Peyer's patch (tissue), 4 donors: Measurements from ENCODE around the gene RREB1.

ENCODE experiments used
- CTCF ChIP-seq, 6 experiments: fragments of 450-650 bp in 4 of 6; fragments of 200-600 bp in 2 of 6; sonication (generic) in 1 of 6; IDR thresholded peaks; one replicate each; pipeline ENCODE4 v1.5.1; 2017 to 2019; ENCODE audit warnings: antibody characterized with exemption in 6 of 6, mild to moderate bottlenecking in 3 of 6, moderate library complexity in 1 of 6
- POLR2A ChIP-seq, 2 donors: fragments of 450-650 bp; IDR thresholded peaks; one replicate each; pipeline ENCODE4 v1.5.1; 2017; ENCODE audit warnings: antibody characterized with exemption in 2 of 2, mild to moderate bottlenecking in 2 of 2, moderate library complexity in 2 of 2

GRCh38 chr6:7136859-7137334 is 29.1 kb downstream of the RREB1 start:
- TF ChIP-seq CTCF (IDR thresholded peaks at IDR 0.05) (no peak), POLR2A (IDR thresholded peaks at IDR 0.05) (no peak)
